ENCODE measurements around the gene LZTFL1.

DNA sequence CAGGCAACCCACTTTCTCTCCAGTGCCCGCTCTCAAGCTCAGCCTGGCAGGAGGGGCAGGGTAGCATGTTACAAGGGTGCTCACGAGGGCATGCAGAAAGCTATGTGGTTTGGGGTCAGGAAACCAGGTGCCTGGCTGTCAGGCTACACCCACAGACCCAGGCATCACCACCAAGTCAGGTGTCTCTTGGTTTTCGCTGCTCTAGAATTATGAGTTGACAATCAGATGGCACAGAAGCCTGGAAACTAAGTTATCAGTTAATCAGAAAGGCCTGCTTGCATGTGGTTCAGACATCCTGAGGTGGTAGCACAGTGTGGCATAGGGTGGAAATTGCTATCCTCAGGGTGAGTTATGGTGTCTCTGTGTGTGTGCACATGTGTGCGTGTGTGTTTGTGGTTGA is 28.2 kb upstream of the LZTFL1 start:
- TF ChIP-seq EZH2phosphoT487 (conservative IDR thresholded peaks at IDR 0.05; ENCODE audit: low read length), result no peak
- no peak for TF ChIP-seq CTCF (IDR thresholded peaks at IDR 0.05; ENCODE audit: insufficient read depth, low read length, poor library complexity, severe bottlenecking)

All from SU-DHL-6 (cell line).